Measurements from ENCODE around the gene CAPN3. TPM values are rescaled to one million over a fixed set of nuclear protein-coding genes. Genes with fewer than 3 reads are reported as not detected.
"Not testable (repeated sequence)": the region's sequence is repeated elsewhere in the genome, so short reads cannot be mapped to it uniquely, and the experiment has no call there.

The CAPN3 gene
- total RNA-seq, 2 experiments from 2014 or later: 8.2 to 8.7 TPM

DNA sequence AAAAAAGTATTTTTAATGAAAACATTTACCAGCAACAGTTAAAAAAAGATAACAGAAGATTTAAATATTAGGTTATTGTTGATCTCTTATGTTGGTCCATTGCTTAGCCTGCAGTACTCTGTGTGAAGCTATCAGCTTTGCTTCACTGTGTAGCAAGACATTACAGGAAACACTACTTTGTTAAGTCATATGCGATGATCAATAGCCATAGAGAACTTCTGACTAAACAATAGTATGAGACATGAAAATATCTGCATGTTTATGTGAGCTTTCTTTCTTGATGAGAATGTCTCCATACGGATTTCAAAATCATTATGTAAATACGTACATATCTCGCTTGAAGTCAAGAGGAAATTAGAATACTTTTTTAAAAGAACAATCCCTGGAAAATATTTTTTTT, 27.0 kb upstream of the CAPN3 start:
- Mint-ChIP-seq H3K27ac (no peak overlapping the region), H3K36me3 (ENCODE audit: low read depth) (peaks cover 78% of the 10 kb centered on the region), H3K9me3 (peaks cover 3% of the 10 kb centered on the region), H3K27me3 (no peaks in the 10 kb centered on the region), H3K4me1 (ENCODE audit: low read depth) (no peaks in the 10 kb centered on the region), H3K4me3 (no peak overlapping the region)
- peaks cover 0 to 9% of the 10 kb centered on the region in 2 experiments for H3K9me3 ChIP-seq (ENCODE audit: control insufficient read depth in 1 of 2, insufficient read depth in 1 of 2, low read length in 2 of 2)
- TF ChIP-seq, protein P1, sequence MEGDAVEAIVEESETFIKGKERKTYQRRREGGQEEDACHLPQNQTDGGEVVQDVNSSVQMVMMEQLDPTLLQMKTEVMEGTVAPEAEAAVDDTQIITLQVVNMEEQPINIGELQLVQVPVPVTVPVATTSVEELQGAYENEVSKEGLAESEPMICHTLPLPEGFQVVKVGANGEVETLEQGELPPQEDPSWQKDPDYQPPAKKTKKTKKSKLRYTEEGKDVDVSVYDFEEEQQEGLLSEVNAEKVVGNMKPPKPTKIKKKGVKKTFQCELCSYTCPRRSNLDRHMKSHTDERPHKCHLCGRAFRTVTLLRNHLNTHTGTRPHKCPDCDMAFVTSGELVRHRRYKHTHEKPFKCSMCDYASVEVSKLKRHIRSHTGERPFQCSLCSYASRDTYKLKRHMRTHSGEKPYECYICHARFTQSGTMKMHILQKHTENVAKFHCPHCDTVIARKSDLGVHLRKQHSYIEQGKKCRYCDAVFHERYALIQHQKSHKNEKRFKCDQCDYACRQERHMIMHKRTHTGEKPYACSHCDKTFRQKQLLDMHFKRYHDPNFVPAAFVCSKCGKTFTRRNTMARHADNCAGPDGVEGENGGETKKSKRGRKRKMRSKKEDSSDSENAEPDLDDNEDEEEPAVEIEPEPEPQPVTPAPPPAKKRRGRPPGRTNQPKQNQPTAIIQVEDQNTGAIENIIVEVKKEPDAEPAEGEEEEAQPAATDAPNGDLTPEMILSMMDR (IDR thresholded peaks at IDR 0.05): no peak
- no peak overlapping the region for H3K4me3 ChIP-seq (ENCODE audit: low read length)
- intact Hi-C loops (cut with DNase I, micrococcal nuclease): no loop called here
- H3K27me3 ChIP-seq (ENCODE audit: control insufficient read depth in 1 of 2, insufficient read depth in 2 of 2, low read length in 2 of 2): no peaks in the 10 kb centered on the region
- ChIA-PET POLR2A (no interaction called here), CTCF (no interaction called here)
- no peak for ATAC-seq (ENCODE audit: poor library complexity)
- peaks cover 9% of the 10 kb centered on the region for H3K36me3 ChIP-seq (ENCODE audit: insufficient read depth, low read length)
- no peak for DNase-seq
- no peaks in the 10 kb centered on the region for H3K4me1 ChIP-seq (ENCODE audit: insufficient read depth, low read length)
- H3K27ac ChIP-seq (ENCODE audit: low read depth in 1 of 2, low read length in 2 of 2): no peak overlapping the region

DNA sequence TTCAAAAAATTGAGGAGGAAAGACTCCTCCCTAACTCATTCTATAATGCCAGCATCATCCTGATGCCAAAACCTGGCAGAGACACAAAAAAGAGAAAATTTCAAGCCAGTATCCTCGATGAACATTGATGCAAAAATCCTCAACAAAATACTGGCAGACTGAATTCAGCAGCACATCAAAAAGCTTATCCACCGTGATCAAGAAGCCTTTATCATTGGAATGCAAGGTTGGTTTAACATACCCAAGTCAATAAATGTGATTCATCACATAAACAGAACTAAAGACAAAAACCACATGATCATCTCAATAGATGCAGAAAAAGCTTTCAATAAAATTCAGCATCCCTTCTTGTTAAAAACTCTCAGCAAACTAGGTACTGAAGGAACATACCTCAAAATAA, 24.2 kb upstream of the CAPN3 start:
- no peaks in the 10 kb centered on the region for H3K4me1 ChIP-seq (ENCODE audit: insufficient read depth, low read length)
- H3K4me3 Mint-ChIP-seq: no peak overlapping the region
- H3K36me3 Mint-ChIP-seq (ENCODE audit: low read depth): peaks cover 59% of the 10 kb centered on the region
- peaks cover 0 to 9% of the 10 kb centered on the region in 2 experiments for H3K9me3 ChIP-seq (ENCODE audit: control insufficient read depth in 1 of 2, insufficient read depth in 1 of 2, low read length in 2 of 2)
- ATAC-seq (ENCODE audit: poor library complexity): no peak
- ChIA-PET POLR2A (no interaction called here), CTCF (no interaction called here)
- H3K27me3 ChIP-seq (ENCODE audit: control insufficient read depth in 1 of 2, insufficient read depth in 2 of 2, low read length in 2 of 2): no peaks in the 10 kb centered on the region
- no peak overlapping the region for H3K27ac Mint-ChIP-seq
- no peak for DNase-seq
- peaks cover 2% of the 10 kb centered on the region for H3K36me3 ChIP-seq (ENCODE audit: insufficient read depth, low read length)
- peaks cover 3% of the 10 kb centered on the region for H3K9me3 Mint-ChIP-seq
- no peaks in the 10 kb centered on the region for H3K4me1 Mint-ChIP-seq (ENCODE audit: low read depth)
- H3K27ac ChIP-seq (ENCODE audit: low read depth in 1 of 2, low read length in 2 of 2): no peak overlapping the region
- H3K27me3 Mint-ChIP-seq: no peaks in the 10 kb centered on the region
- H3K4me3 ChIP-seq (ENCODE audit: low read length): no peak overlapping the region
- intact Hi-C loops (cut with DNase I, micrococcal nuclease): no loop called here
- TF ChIP-seq, protein P1 (IDR thresholded peaks at IDR 0.05): no peak

DNA sequence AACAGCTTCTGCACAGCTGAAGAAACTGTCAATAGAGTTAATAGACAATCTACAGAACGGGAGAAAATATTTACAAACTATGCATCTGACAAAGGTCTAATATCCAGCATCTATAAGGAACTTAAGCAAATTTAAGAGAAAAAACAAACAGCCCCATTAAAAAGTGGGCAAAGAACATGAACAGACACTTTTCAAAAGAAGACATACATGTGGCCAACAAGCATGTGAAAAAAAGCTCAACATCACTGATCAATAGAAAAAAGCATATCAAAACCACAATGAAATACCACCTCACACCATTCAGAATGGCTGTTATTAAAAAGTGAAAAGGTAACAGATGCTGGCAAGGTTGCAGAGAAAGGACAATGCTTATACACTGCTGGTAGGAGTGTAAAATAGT, 22.7 kb upstream of the CAPN3 start:
- H3K4me1 Mint-ChIP-seq (ENCODE audit: low read depth); H3K9me3 Mint-ChIP-seq; H3K27ac Mint-ChIP-seq; H3K27me3 ChIP-seq (ENCODE audit: control insufficient read depth in 1 of 2, insufficient read depth in 2 of 2, low read length in 2 of 2); H3K36me3 ChIP-seq (ENCODE audit: insufficient read depth, low read length); H3K9me3 ChIP-seq (ENCODE audit: control insufficient read depth in 1 of 2, insufficient read depth in 1 of 2, low read length in 2 of 2); ATAC-seq (ENCODE audit: poor library complexity); H3K4me3 Mint-ChIP-seq; intact Hi-C loops (cut with DNase I, micrococcal nuclease); H3K4me1 ChIP-seq (ENCODE audit: insufficient read depth, low read length); H3K4me3 ChIP-seq (ENCODE audit: low read length); DNase-seq; CTCF ChIA-PET; H3K27me3 Mint-ChIP-seq; POLR2A ChIA-PET; H3K27ac ChIP-seq (ENCODE audit: low read depth in 1 of 2, low read length in 2 of 2): not testable (repeated sequence)
- H3K36me3 Mint-ChIP-seq (ENCODE audit: low read depth): peaks cover 47% of the 10 kb centered on the region

DNA sequence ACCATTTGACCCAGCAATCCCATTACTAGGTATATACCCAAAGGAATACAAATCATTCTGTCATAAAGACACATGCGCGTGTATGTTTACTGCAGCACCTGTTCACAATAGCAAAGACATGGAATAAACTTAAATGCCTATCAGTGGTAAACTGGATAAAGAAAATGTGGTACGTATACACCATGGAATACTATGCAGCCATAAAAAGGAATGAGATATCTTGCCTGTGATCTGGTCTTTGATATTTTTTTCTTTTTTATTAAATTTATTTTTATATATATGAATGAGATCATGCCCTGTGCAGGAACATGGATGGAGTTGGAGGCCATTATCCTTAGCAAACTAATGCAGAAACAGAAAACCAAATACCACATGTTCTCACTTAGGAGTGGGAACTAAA, 22.2 kb upstream of the CAPN3 start:
- ATAC-seq (ENCODE audit: poor library complexity); H3K36me3 ChIP-seq (ENCODE audit: insufficient read depth, low read length); H3K27ac Mint-ChIP-seq; POLR2A ChIA-PET; H3K4me3 Mint-ChIP-seq; H3K4me3 ChIP-seq (ENCODE audit: low read length); H3K27me3 Mint-ChIP-seq; CTCF ChIA-PET; H3K4me1 Mint-ChIP-seq (ENCODE audit: low read depth); DNase-seq; H3K9me3 ChIP-seq (ENCODE audit: control insufficient read depth in 1 of 2, insufficient read depth in 1 of 2, low read length in 2 of 2); H3K9me3 Mint-ChIP-seq; H3K27ac ChIP-seq (ENCODE audit: low read depth in 1 of 2, low read length in 2 of 2); intact Hi-C loops (cut with DNase I, micrococcal nuclease); H3K4me1 ChIP-seq (ENCODE audit: insufficient read depth, low read length); H3K27me3 ChIP-seq (ENCODE audit: control insufficient read depth in 1 of 2, insufficient read depth in 2 of 2, low read length in 2 of 2): not testable (repeated sequence)
- H3K36me3 Mint-ChIP-seq (ENCODE audit: low read depth): peaks cover 47% of the 10 kb centered on the region
